Measurements from ENCODE around the gene PCED1A.
"Not testable (repeated sequence)": the region's sequence is repeated elsewhere in the genome, so short reads cannot be mapped to it uniquely, and the experiment has no call there.

PCED1A gene

GRCh38 chr20:2834401-2835110 lies 5.9 kb downstream of the PCED1A start:
- H3K79me2 ChIP-seq (ENCODE audit: low read length), result no peaks in the 10 kb centered on the region
- no peaks in the 10 kb centered on the region for H4K20me1 ChIP-seq (ENCODE audit: insufficient read depth, low read length)
- no peak for TF ChIP-seq EZH2 (optimal IDR thresholded peaks at IDR 0.05; ENCODE audit: low read depth, low read length)
- no peak for TF ChIP-seq EZH2phosphoT487 (IDR thresholded peaks at IDR 0.05; ENCODE audit: low read length)
- TF ChIP-seq CTCF (IDR thresholded peaks at IDR 0.05; ENCODE audit: low read length), result no peak
- H2AFZ ChIP-seq (ENCODE audit: low read length), result no peak overlapping the region
- H3K9me2 ChIP-seq (replicated peaks; ENCODE audit: insufficient read depth, low read length), result no peaks in the 10 kb centered on the region
- no peaks in the 10 kb centered on the region for H3F3A ChIP-seq (ENCODE audit: insufficient read depth, low read length)
- H3K9me3 ChIP-seq (replicated peaks; ENCODE audit: insufficient read depth, low read length), result no peaks in the 10 kb centered on the region
- H3K27ac ChIP-seq (ENCODE audit: low read length), result no peak overlapping the region
- no peak overlapping the region for H3K4me2 ChIP-seq (ENCODE audit: low read depth, low read length)
- no peak overlapping the region for H3K9ac ChIP-seq (ENCODE audit: low read length)
- no peak for DNase-seq
- no peaks in the 10 kb centered on the region for H3K36me3 ChIP-seq (replicated peaks; ENCODE audit: insufficient read depth, low read length)
- no peaks in the 10 kb centered on the region for H3K27me3 ChIP-seq (replicated peaks; ENCODE audit: insufficient read depth, low read length)
- H3K4me1 ChIP-seq (ENCODE audit: low read length), result peaks cover under 1% of the 10 kb centered on the region; the same call in 1 of the 2 replicates
- no peak overlapping the region for H3K4me3 ChIP-seq (ENCODE audit: low read length)

GRCh38 chr20:2833761-2834160 lies 6.7 kb downstream of the PCED1A start:
- H3K4me3 ChIP-seq (ENCODE audit: low read length), result no peak overlapping the region
- no peaks in the 10 kb centered on the region for H3K4me1 ChIP-seq (ENCODE audit: low read length)
- no peak overlapping the region for H3K9ac ChIP-seq (ENCODE audit: low read length)
- no peaks in the 10 kb centered on the region for H4K20me1 ChIP-seq (ENCODE audit: insufficient read depth, low read length)
- no peaks in the 10 kb centered on the region for H3K36me3 ChIP-seq (replicated peaks; ENCODE audit: insufficient read depth, low read length)
- TF ChIP-seq EZH2phosphoT487 (IDR thresholded peaks at IDR 0.05; ENCODE audit: low read length), result no peak
- no peak for TF ChIP-seq EZH2 (optimal IDR thresholded peaks at IDR 0.05; ENCODE audit: low read depth, low read length)
- no peak for TF ChIP-seq CTCF (IDR thresholded peaks at IDR 0.05; ENCODE audit: low read length)
- H3K4me2 ChIP-seq (ENCODE audit: low read depth, low read length), result no peak overlapping the region
- H3K9me2 ChIP-seq (replicated peaks; ENCODE audit: insufficient read depth, low read length), result no peaks in the 10 kb centered on the region
- no peaks in the 10 kb centered on the region for H3K79me2 ChIP-seq (ENCODE audit: low read length)
- no peaks in the 10 kb centered on the region for H3F3A ChIP-seq (ENCODE audit: insufficient read depth, low read length)
- no peak overlapping the region for H2AFZ ChIP-seq (ENCODE audit: low read length)
- no peak overlapping the region for H3K27ac ChIP-seq (ENCODE audit: low read length)
- H3K9me3 ChIP-seq (replicated peaks; ENCODE audit: insufficient read depth, low read length), result no peaks in the 10 kb centered on the region
- DNase-seq, result no peak
- H3K27me3 ChIP-seq (replicated peaks; ENCODE audit: insufficient read depth, low read length), result no peaks in the 10 kb centered on the region

- not testable (repeated sequence) for H3K27ac ChIP-seq (ENCODE audit: low read length); H3F3A ChIP-seq (ENCODE audit: insufficient read depth, low read length); H3K4me1 ChIP-seq (ENCODE audit: low read length); H3K9me3 ChIP-seq (replicated peaks; ENCODE audit: insufficient read depth, low read length); H2AFZ ChIP-seq (ENCODE audit: low read length); H3K4me3 ChIP-seq (ENCODE audit: low read length); H3K4me2 ChIP-seq (ENCODE audit: low read depth, low read length); DNase-seq; H3K36me3 ChIP-seq (replicated peaks; ENCODE audit: insufficient read depth, low read length); H3K9ac ChIP-seq (ENCODE audit: low read length); H3K9me2 ChIP-seq (replicated peaks; ENCODE audit: insufficient read depth, low read length); H3K79me2 ChIP-seq (ENCODE audit: low read length); H4K20me1 ChIP-seq (ENCODE audit: insufficient read depth, low read length); H3K27me3 ChIP-seq (replicated peaks; ENCODE audit: insufficient read depth, low read length)
Observed at GRCh38 chr20:2831206-2831605, 9.2 kb downstream of the PCED1A start.

- no peak overlapping the region for H3K9ac ChIP-seq (ENCODE audit: low read length)
- H3F3A ChIP-seq (ENCODE audit: insufficient read depth, low read length), result 0 out of 2 replicates have a peak, but pooled peaks cover 3% of the 10 kb centered on the region
- no peak overlapping the region for H3K4me3 ChIP-seq (ENCODE audit: low read length)
Observed at GRCh38 chr20:2829376-2829775, 11.1 kb downstream of the PCED1A start.

More at GRCh38 chr20:2829376-2829775, 11.1 kb downstream of the PCED1A start:
- H4K20me1 ChIP-seq (ENCODE audit: insufficient read depth, low read length), result no peaks in the 10 kb centered on the region
- H3K4me1 ChIP-seq (ENCODE audit: low read length), result 0 out of 2 replicates have a peak, but pooled peaks cover 4% of the 10 kb centered on the region
- no peaks in the 10 kb centered on the region for H3K79me2 ChIP-seq (ENCODE audit: low read length)
- no peaks in the 10 kb centered on the region for H3K9me2 ChIP-seq (replicated peaks; ENCODE audit: insufficient read depth, low read length)
- H3K4me2 ChIP-seq (ENCODE audit: low read depth, low read length), result no peak overlapping the region
- DNase-seq, result no peak
- H3K27me3 ChIP-seq (replicated peaks; ENCODE audit: insufficient read depth, low read length), result no peaks in the 10 kb centered on the region
- no peaks in the 10 kb centered on the region for H3K36me3 ChIP-seq (replicated peaks; ENCODE audit: insufficient read depth, low read length)
- H3K27ac ChIP-seq (ENCODE audit: low read length), result no peak overlapping the region
- no peak overlapping the region for H2AFZ ChIP-seq (ENCODE audit: low read length)
- no peaks in the 10 kb centered on the region for H3K9me3 ChIP-seq (replicated peaks; ENCODE audit: insufficient read depth, low read length)
- no peak for TF ChIP-seq EZH2phosphoT487 (IDR thresholded peaks at IDR 0.05; ENCODE audit: low read length)
- no peak for TF ChIP-seq CTCF (IDR thresholded peaks at IDR 0.05; ENCODE audit: low read length)
- TF ChIP-seq EZH2 (optimal IDR thresholded peaks at IDR 0.05; ENCODE audit: low read depth, low read length), result no peak

Data from MM.1S (cell line).